HG03571 (cell line): ENCODE data around the gene DSCAML1.
"Not testable (repeated sequence)": the region's sequence is repeated elsewhere in the genome, so short reads cannot be mapped to it uniquely, and the experiment has no call there.

Source experiments
- ATAC-seq: cut with Tn5 transposase; IDR thresholded peaks from one replicate; pipeline ENCODE4 v1.9.1; 2021; ENCODE audit not compliant: unreplicated experiment

DSCAML1 gene

GRCh38 chr11:117766026-117766425 is 31.0 kb downstream of the DSCAML1 start:
- no peak for ATAC-seq

- no peak for ATAC-seq
Observed at GRCh38 chr11:117765068-117765467, 31.9 kb downstream of the DSCAML1 start.

- not testable (repeated sequence) for ATAC-seq
Observed at GRCh38 chr11:117763465-117763864, 33.6 kb downstream of the DSCAML1 start.

GRCh38 chr11:117761993-117762392 is 35.0 kb downstream of the DSCAML1 start:
- ATAC-seq: no peak

GRCh38 chr11:117759305-117759704 is 37.7 kb downstream of the DSCAML1 start:
- ATAC-seq: no peak

- no peak for ATAC-seq
Observed at GRCh38 chr11:117754030-117754429, 43.0 kb downstream of the DSCAML1 start.

GRCh38 chr11:117752721-117753237 is 44.2 kb downstream of the DSCAML1 start:
- ATAC-seq: no peak

GRCh38 chr11:117752071-117752470 is 44.9 kb downstream of the DSCAML1 start:
- ATAC-seq: no peak

- no peak for ATAC-seq
Observed at GRCh38 chr11:117750916-117751662, 45.9 kb downstream of the DSCAML1 start.

- ATAC-seq: no peak
Observed at GRCh38 chr11:117750357-117750756, 46.7 kb downstream of the DSCAML1 start.

GRCh38 chr11:117749541-117749910 is 47.5 kb downstream of the DSCAML1 start:
- no peak for ATAC-seq

GRCh38 chr11:117748771-117749540 is 48.1 kb downstream of the DSCAML1 start:
- ATAC-seq: no peak

- ATAC-seq: no peak
Observed at GRCh38 chr11:117747892-117748291, 49.1 kb downstream of the DSCAML1 start.

GRCh38 chr11:117745346-117745745 is 51.7 kb downstream of the DSCAML1 start:
- no peak for ATAC-seq

- ATAC-seq: no peak
Observed at GRCh38 chr11:117744471-117745150, 52.4 kb downstream of the DSCAML1 start.

- no peak for ATAC-seq
Observed at GRCh38 chr11:117743121-117743815, 53.7 kb downstream of the DSCAML1 start.

GRCh38 chr11:117738246-117738957 is 58.6 kb downstream of the DSCAML1 start:
- ATAC-seq: no peak

- no peak for ATAC-seq
Observed at GRCh38 chr11:117735350-117735977, 61.6 kb downstream of the DSCAML1 start.

GRCh38 chr11:117734601-117735024 is 62.4 kb downstream of the DSCAML1 start:
- ATAC-seq: no peak

- ATAC-seq: no peak
Observed at GRCh38 chr11:117733316-117733715, 63.7 kb downstream of the DSCAML1 start.
